Activated CD8-positive, alpha-beta memory T cell treated with anti-CD3 and anti-CD28 coated beads, Interleukin-2, amount 50 U/mL, for 24 hours (primary cell): ENCODE measurements around the gene DTX3.
"Not testable (repeated sequence)": the region's sequence is repeated elsewhere in the genome, so short reads cannot be mapped to it uniquely, and the experiment has no call there.

Experiments used
- DNase-seq: peaks from one replicate; pipeline ENCODE4 v3.0.0-alpha.2; 2020; ENCODE audit errors: extremely low read depth

DTX3 gene

GRCh38 chr12:57632073-57632957, 27.7 kb downstream of the DTX3 start:
- no peak for DNase-seq

- no peak for DNase-seq
Observed at GRCh38 chr12:57632958-57633840, 28.6 kb downstream of the DTX3 start, which contains the start of gene B4GALNT1. Gene B4GALNT1, minus strand, starts transcription at chr12:57633201. Its CDS starts 1,069 bp downstream, at chr12:57632132.

DNA sequence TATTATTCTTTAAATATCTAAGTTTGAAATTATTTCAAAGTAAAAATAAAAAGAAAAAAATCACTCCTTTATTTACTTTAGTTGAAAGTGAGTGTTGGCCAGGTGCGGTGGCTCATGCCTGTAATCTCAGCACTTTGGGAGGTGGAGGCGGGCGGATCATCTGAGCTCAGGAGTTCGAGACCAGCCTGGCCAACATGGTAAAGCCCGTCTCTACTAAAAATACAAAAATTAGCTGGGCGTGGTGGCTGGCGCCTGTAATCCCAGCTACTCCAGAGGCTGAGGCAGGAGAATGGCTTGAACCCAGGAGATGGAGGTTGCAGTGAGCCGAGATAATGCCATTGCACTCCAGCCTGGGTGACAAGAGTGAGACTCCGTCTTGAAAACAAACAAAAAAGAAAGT, 32.1 kb downstream of the DTX3 start:
- DNase-seq = not testable (repeated sequence)

GRCh38 chr12:57637364-57637763, 32.7 kb downstream of the DTX3 start:
- no peak for DNase-seq

- no peak for DNase-seq
Observed at GRCh38 chr12:57638096-57638495, 33.5 kb downstream of the DTX3 start.

- no peak for DNase-seq
Observed at GRCh38 chr12:57640175-57641042, 35.8 kb downstream of the DTX3 start.

DNA sequence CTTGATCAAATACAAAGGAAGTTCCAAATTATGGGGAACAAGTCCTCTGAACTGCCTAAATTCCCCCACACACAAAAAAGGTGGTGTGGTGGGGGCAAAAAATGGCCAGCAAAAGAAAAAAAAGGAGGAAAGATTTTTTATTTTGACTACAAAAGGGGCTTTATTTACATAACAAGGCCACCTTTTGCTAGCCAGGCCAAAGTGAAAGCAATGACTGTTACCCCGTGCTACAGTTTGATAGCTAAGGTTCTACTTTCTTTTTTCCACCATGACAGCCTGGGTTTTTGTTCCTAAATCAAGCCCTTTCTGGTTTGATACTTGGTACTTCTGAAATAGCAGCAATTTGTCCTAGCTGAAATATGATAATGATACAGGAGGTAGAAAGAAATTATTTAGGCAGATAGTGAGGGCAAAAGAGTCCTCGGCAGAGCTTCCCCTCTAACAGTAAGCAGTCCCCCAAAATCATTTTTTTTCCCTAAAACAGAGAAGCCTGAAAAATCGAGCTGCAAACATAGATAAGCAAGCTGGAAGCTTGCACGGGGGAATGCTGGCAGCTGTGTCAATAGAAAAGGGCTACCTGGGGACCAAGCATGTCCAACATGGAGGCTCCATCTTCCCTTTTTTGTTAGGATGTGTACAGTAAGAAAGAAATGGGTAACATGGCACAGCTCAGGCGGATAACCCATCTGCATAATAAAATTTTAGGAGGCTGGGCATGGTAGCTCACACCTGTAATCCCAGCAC, 37.2 kb downstream of the DTX3 start:
- no peak for DNase-seq

GRCh38 chr12:57645990-57646658, 41.5 kb downstream of the DTX3 start:
- DNase-seq = not testable (repeated sequence)

GRCh38 chr12:57646659-57647049, 42.0 kb downstream of the DTX3 start:
- DNase-seq = not testable (repeated sequence)

DNA sequence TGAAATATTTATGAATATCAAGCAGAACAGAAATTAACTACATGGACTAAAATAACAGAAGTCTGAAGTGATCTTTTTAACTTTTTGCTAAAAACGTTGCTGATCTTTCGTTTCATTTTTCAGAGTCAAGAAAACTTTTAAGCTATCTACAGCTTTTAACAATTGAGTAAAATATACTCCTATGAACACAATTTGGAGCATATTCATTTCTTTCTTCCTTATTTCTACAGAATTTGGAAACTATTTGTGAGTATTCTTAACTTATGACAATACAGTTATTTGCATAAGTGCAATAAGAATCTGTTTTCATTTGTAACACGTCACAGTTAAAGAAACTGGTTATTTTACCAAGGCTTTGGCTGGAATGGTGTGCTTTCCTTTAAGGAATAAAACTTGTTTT, 49.4 kb downstream of the DTX3 start:
- no peak for DNase-seq

DNA sequence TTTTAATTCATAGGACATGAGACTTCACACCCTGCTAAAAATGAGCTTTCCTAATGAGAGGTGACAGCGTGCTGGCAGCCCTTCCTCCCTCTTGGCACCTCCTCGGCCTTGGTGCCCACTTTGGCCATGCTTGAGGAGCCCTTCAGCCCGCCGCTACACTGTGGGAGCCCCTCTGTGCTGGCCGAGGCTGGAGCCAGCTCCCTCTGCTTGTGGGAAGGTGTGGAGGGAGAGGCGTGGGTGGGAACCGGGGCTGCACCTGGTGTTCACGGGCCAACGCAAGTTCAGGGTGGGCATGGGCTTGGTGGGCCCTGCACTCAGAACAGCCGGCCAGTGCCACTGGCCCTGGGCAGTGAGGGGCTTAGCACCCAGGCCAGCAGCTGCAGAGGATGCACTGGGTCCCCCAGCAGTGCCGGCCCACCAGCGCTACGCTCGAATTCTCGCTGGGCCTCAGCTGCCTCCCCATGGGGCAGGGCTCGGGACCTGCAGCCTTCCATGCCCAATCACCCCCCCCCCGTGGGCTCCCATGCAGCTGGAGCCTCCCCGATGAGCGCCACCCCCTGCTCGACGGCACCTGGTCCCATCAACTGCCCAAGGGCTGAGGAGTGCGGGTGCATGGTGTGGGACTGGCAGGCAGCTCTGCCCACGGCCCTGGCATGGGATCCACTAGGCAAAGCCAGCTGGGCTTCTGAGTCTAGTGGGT, 51.1 kb downstream of the DTX3 start:
- DNase-seq = no peak

- not testable (repeated sequence) for DNase-seq
Observed at GRCh38 chr12:57656408-57656807, 51.8 kb downstream of the DTX3 start.

- DNase-seq = no peak
Observed at GRCh38 chr12:57657744-57658143, 53.1 kb downstream of the DTX3 start.

DNA sequence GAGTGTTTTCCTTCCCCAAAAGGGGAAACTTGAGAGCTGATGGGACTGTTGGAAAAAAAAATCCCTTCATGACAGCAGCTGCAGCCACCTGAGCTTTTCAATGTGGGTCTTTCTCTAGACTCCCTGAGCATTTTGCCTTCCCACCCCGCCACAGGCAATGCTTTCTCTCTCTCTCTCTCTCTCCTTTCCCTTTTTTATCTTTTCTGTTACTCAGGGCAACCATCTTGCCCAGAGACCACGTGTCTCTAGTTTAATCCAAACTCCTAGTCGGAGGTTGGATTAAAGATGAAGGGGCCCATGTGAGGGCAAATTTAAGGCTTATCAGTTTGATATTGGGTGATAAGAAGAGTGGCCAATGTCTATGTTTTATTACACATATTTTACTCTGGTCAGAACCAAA, 54.3 kb downstream of the DTX3 start:
- no peak for DNase-seq
